DMS53 treated with DMSO at 0.1 percent for 48 hours (cell line): ENCODE data around the gene CD99.
"Not testable (repeated sequence)": the region's sequence is repeated elsewhere in the genome, so short reads cannot be mapped to it uniquely, and the experiment has no call there.

Source experiments
- DNase-seq: peaks from one replicate; lab custom pipeline; 2025; ENCODE audit not compliant: unreplicated experiment; lab: John Stamatoyannopoulos, UW

The CD99 gene

DNA sequence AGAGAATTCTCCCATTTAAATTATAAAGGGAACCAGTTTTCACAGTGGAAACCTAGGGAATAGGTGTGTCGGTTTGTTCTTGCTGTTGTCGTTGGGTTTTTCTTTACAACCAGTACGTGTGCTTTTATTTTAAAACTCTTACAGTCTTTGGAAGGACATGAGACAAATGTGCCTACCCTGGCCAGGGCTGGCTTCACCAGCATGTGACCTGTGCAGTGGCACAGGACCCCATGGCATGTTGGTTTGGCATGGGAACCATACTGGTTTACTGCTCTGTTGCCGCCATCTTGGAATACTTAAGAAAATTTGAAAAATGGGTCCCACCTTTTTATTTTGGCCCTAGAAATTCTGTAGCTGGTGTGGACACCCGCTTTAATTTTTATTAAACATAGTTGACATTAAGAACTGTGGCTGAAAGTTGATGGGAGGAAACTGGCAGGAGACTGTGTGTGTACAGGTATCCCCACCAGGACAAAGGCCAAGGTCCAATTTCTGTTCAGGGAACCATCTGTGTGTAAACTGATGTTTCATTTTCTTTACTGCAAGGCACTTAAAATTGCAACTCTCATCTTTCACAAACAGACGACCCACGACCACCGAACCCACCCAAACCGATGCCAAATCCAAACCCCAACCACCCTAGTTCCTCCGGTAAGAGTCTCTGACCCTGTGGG is 28.8 kb downstream of the CD99 start:
- DNase-seq: no peak

DNA sequence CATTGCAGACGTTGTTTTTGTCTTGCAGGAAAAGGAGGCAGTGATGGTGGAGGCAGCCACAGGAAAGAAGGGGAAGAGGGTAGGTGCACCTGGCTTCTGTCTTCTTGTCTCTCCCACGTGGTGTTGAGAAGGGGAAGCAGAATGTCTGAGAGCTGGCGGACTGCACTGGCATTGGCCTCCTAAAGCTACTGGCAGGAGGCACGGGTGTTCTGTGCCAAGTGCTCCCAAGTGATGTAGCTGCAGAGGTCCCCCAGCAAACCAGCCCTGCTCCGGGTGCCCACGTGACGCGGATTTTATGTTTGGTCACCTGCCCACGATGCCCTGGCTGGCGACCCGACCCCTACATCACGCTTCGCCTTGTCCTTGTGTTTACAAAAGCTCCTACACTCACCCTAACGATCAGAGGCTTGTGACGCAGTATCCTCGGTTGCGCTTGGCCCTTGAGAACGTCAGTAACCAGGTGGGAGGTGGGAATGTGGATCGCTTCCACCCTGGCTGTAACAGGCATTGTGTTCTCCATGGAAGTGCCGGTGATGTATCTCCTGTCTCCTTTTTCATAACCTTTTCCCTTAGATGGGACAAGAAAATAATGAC is 32.3 kb downstream of the CD99 start:
- DNase-seq: no peak

DNA sequence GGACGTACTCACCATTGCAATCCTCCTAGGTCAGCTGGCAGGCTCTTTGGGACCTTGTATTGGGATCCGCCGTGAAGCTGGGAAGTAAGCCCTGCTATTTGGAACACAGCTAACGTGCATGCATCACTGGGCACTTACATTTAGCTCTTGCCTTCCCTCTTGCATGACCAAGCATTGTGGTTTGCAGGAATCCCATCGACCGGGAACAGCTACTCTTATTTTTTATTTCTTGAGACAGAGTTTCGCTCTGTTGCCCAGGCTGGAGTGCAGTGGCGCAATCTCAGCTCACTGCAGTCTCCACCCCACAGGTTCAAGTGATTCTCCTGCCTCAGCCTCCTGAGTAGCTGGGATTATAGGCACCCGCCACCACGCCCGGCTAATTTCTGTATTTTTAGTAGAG is 36.2 kb downstream of the CD99 start:
- not testable (repeated sequence) for DNase-seq

GRCh38 chrX:2732076-2732475 is 41.0 kb downstream of the CD99 start:
- DNase-seq: no peak

GRCh38 chrX:2732649-2733048 is 41.6 kb downstream of the CD99 start:
- no peak for DNase-seq

DNA sequence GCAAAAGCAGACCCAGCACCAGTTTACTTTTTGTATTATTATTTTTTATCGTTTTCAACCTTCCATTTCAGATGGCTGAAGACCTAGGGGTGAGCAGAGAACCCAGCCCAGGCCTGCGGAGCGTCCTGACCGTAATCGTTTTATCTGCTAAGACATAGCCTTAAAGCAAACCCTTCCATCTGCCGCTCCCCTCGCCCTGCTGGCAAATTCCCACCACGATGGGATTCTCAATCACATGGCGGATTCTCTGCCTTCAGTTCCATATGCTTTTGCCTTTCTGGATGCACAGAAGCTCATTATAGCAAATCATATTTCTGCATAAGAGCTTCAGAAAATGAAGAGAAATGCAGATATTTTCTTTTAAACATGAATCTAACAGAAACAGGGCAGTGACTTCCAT is 42.2 kb downstream of the CD99 start:
- no peak for DNase-seq

DNA sequence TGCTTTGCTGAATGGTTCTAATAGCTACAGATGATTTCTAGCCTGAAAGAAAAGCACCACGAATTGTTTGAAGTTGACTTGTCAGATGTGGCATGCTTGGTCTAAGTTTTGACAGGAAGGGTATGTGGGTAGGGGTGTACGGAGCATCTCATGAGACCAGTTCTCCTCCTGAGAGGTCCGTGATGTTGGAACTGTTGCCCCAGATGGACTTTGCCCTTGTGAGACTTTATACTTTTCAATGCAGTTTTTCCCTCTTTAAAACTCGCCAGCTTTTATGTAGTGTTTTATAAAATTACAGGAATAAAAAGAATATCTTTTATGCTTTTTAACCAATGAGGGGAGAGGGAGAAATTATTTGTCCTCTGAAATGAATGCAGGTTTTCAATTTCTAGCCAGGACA is 44.2 kb downstream of the CD99 start:
- no peak for DNase-seq

GRCh38 chrX:2740672-2741071 is 49.6 kb downstream of the CD99 start:
- no peak for DNase-seq

DNA sequence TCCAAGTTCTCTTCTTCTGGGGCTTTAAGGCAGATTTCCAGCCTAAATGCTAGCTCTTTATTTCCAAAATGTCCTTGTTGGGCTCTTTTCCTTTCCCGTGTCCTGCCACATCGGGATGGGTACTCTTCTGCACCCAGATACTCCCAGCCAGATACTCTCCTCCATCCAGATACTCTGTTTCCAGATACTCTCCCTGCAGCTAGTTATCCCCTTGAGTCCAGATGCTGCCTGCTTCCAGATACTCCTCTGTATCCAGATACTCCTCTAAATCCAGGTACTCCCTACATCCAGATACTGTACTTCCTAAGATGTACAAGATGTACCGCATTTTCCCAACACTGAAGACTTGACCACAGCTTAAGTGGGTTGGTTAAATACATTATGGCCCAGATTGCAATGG is 50.3 kb downstream of the CD99 start:
- DNase-seq: no peak

GRCh38 chrX:2746250-2746649 is 55.2 kb downstream of the CD99 start:
- DNase-seq: not testable (repeated sequence)

- no peak for DNase-seq
Measured at GRCh38 chrX:2748171-2748814, 57.2 kb downstream of the CD99 start.

DNA sequence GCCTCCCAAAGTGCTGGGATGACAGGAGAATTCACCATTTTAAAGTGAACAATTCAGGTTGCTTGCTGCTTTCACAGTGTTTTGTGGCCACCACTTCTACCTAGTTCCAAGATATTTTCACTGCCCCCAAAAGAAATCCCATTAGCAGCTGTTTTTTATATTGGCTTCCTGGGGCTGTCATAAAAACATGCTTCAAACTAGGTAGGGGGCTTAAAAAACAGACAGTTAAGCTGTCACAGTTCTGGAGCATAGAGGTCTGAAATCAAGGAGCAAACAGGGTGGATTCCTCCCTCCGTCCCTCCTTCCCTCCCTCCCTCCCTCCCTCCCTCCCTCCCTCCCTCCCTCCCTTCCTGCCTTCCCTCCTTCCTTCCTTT is 57.7 kb downstream of the CD99 start:
- DNase-seq: no peak

GRCh38 chrX:2751291-2751690 is 60.2 kb downstream of the CD99 start:
- no peak for DNase-seq

DNA sequence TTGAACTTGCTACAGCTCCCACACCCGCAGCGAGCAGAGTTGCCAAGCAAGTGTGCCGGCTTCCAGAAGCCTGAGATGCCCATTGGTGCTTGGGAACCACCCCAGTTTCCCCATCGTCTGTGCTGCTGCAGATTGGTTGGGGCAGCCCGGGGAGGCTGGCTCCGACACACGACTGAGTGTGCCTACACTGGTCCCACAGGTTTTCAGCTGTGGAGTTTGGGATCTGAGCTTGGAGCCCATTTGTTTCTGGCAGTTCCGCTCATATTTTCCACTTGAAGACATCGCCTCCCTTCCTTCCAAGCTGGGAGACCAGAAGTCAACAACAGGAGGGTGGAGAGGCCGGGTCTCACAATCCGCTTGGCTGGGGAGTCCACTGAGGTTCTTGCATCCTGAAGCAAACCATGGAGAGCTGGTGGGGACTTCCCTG is 60.8 kb downstream of the CD99 start, which contains the start of gene XG:
Gene XG, plus strand, starts transcription at position 167 of the 427 bp plus-strand sequence. Its CDS starts 235 bp downstream, at position 402.
- DNase-seq: not testable (repeated sequence)

DNA sequence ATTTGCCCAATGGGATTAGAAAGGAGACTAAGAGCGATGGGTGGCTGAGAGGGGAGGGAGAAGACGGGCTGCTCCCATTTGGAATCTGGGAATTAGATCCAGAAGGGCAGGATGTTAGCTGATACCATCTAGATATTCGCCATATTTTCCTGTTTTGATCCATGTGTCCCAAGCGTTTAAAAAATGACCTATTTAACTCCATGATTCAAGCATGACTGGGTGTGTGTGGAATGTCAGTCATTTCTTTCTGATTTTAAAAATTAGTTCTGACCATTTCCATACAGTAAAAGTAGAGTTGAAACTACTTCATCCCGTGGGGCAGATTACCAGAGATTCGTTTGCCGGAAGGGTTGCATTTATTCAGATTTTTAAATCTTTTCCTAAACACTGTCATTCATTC is 61.3 kb downstream of the CD99 start:
- not testable (repeated sequence) for DNase-seq

- not testable (repeated sequence) for DNase-seq
Measured at GRCh38 chrX:2755163-2755715, 64.1 kb downstream of the CD99 start.

GRCh38 chrX:2756548-2756947 is 65.5 kb downstream of the CD99 start:
- no peak for DNase-seq

DNA sequence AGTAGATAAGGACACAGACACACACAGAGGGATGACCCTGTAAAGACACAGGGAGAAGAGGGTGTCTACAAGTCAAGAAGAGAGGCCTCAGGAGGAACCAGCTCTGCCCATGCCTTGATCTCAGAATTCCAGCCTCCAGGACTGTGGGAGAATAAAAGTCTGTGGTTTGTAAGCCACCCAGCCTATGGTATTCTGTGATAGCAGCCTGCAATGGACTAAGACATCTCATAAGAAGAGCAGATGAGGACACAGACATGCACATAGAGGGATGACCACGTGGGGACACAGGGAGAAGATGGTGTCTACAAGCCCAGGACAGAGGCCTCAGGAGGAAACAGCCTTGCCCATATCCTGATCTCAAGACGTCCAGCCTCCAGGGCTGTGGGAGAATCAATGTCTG is 70.2 kb downstream of the CD99 start:
- no peak for DNase-seq

GRCh38 chrX:2762671-2763070 is 71.6 kb downstream of the CD99 start:
- DNase-seq: not testable (repeated sequence)

- DNase-seq: not testable (repeated sequence)
Measured at GRCh38 chrX:2764766-2765548, 73.9 kb downstream of the CD99 start.

GRCh38 chrX:2765549-2765830 is 74.4 kb downstream of the CD99 start:
- DNase-seq: no peak

DNA sequence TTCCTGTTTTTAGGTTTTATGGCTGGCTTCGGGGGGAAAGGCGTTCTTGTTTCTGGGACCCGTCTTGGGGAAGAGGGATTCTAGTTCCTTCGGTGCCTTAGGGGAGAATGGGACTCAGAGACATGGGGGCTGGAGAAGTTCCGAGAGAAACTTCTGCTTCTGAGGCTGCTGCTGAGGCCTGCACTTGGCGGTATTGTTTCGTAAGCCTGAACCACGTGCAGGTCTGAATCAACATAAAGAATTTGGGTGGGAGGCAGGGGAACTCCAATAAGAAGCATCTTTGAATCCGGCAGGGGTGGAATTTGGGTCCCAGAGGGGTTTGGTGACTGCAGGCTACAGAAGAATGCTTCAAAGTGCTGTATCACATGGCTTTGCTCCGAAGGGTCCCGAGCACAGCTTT is 75.8 kb downstream of the CD99 start:
- no peak for DNase-seq
